H1 (cell line): ENCODE measurements around the gene ZACN.
A peak's percentile ranks its signal among the peaks of the same experiment; 100 is the strongest.

Experiments
- BACH1 ChIP-seq: IDR thresholded peaks from 2 replicates; pipeline ENCODE4 v1.6.1; 2012; ENCODE audit warnings: low read length, improper control_type of control experiment
- BRCA1 ChIP-seq: IDR thresholded peaks from 2 replicates; pipeline ENCODE4 v1.6.1; 2012; ENCODE audit warnings: low read depth, low read length, improper control_type of control experiment
- CTCF ChIP-seq, 3 experiments: IDR thresholded peaks; 1 replicate in 2 of 3; 2 replicates in 1 of 3; pipeline versions ENCODE4 v1.5.1 to v1.6.1; 2011; ENCODE audit warnings: low read length in 3 of 3, mild to moderate bottlenecking in 3 of 3, inconsistent platforms in 2 of 3, low read depth in 1 of 3, moderate library complexity in 1 of 3; ENCODE audit not compliant: insufficient read depth in 1 of 3; ENCODE audit errors: control extremely low read depth in 1 of 3
- E2F6 ChIP-seq: IDR thresholded peaks from 2 replicates; pipeline ENCODE4 v1.6.1; 2012; ENCODE audit warnings: inconsistent platforms
- GTF2F1 ChIP-seq: IDR thresholded peaks from 2 replicates; pipeline ENCODE4 v1.6.1; 2012; ENCODE audit warnings: low read depth, low read length, improper control_type of control experiment, borderline replicate concordance
- RNF2 ChIP-seq: fragments of 200-900, 300-1000 bp; sonication (generic); IDR thresholded peaks from 2 replicates; pipeline ENCODE4 v1.7.1; 2016; ENCODE audit warnings: borderline replicate concordance, low read depth, mild to moderate bottlenecking, antibody characterized with exemption, low read length; ENCODE audit not compliant: poor library complexity, severe bottlenecking; ENCODE audit errors: missing control alignments
- SP4 ChIP-seq: IDR thresholded peaks from 2 replicates; pipeline ENCODE4 v1.6.1; 2012; ENCODE audit warnings: low read length, inconsistent platforms
- TEAD4 ChIP-seq: IDR thresholded peaks from 2 replicates; pipeline ENCODE4 v1.6.1; 2012; ENCODE audit warnings: low read depth, low read length, inconsistent platforms, mixed read lengths
- USF2 ChIP-seq: IDR thresholded peaks from 2 replicates; pipeline ENCODE4 v1.6.1; 2011; ENCODE audit warnings: low read length, improper control_type of control experiment
- ZNF274 ChIP-seq: IDR thresholded peaks from 2 replicates; pipeline ENCODE4 v1.7.0; 2012; ENCODE audit warnings: low read length, borderline replicate concordance; ENCODE audit errors: extremely low read depth

GRCh38 chr17:76121932-76122430 is 43.0 kb downstream of the ZACN start:
- TF ChIP-seq ZNF274 (no peak), CTCF (IDR thresholded peaks at IDR 0.05; ENCODE audit: control extremely low read depth in 1 of 3, insufficient read depth in 1 of 3, low read depth in 1 of 3, low read length in 3 of 3) (no peak), E2F6 (peak; percentile 77), BACH1 (peak; percentile 95), USF2 (no peak), RNF2 (peak; percentile 50), SP4 (no peak), GTF2F1 (no peak), BRCA1 (no peak), TEAD4 (no peak)
